Activated CD4-positive, alpha-beta T cell treated with anti-CD3 and anti-CD28 coated beads for 36 hours (primary cell): ENCODE measurements around the gene DOCK9. TPM values are rescaled to one million over a fixed set of nuclear protein-coding genes. Genes with fewer than 3 reads are reported as not detected.
A peak's percentile ranks its signal among the peaks of the same experiment; 100 is the strongest.

Source experiments
- ATAC-seq: fragments of 200-7000 bp; cut with Tn5 transposase; one replicate; pipeline ENCODE4 v1.10.0; 2021; ENCODE audit warnings: mild to moderate bottlenecking, moderate library complexity
- CTCF ChIA-PET: fragments of 350-600 bp; sonication (Branson Sonifier 250); formaldehyde crosslinking; loops from one replicate; lab custom pipeline; 2021; ENCODE audit warnings: antibody characterized with exemption; lab: Charles Lee
- POLR2A ChIA-PET: fragments of 350-600 bp; sonication (Branson Sonifier 250); formaldehyde crosslinking; loops from one replicate; lab custom pipeline; 2021; ENCODE audit warnings: antibody characterized with exemption, inconsistent platforms; lab: Charles Lee
- DNase-seq: peaks from one replicate; pipeline ENCODE4 v3.0.0-alpha.2; 2020
- H3K27ac Mint-ChIP-seq: one replicate; pipeline ENCODE4 v1.8.0; 2021; ENCODE audit warnings: mixed read lengths
- H3K27me3 Mint-ChIP-seq: one replicate; pipeline ENCODE4 v1.8.0; 2021; ENCODE audit warnings: mixed read lengths
- H3K36me3 Mint-ChIP-seq: one replicate; pipeline ENCODE4 v1.8.0; 2021; ENCODE audit warnings: low read depth, mixed read lengths
- H3K4me1 Mint-ChIP-seq: one replicate; pipeline ENCODE4 v1.8.0; 2021; ENCODE audit warnings: mixed read lengths
- H3K4me3 Mint-ChIP-seq: one replicate; pipeline ENCODE4 v1.8.0; 2021; ENCODE audit warnings: mild to moderate bottlenecking, moderate library complexity, mixed read lengths
- H3K9me3 Mint-ChIP-seq: one replicate; pipeline ENCODE4 v1.8.0; 2021; ENCODE audit warnings: low read depth, mixed read lengths
- intact Hi-C, 2 experiments: fragments of 100-400 bp; cut with DNase I in 1 of 2; cut with micrococcal nuclease in 1 of 2; formaldehyde crosslinking; loops; one replicate each; pipeline versions ENCODE4 v1.14.2 to v1.15.1; 2022 to 2024; cut with DNase I, micrococcal nuclease
- total RNA-seq, 2 experiments: library from RNA; stranded (reverse); gene quantifications; one replicate each; pipeline ENCODE4 v1.2.3, GENCODE V29; 2021

The DOCK9 gene
- total RNA-seq, 2 experiments from 2014 or later = 36.0 to 42.6 TPM

- no peak for DNase-seq
- no peak overlapping the region for H3K27ac Mint-ChIP-seq
- ChIA-PET CTCF (interaction anchor here (0.7 to 2.1 kb wide), 3 partner anchors 9 to 395 kb away, joined by 3 to 6 read pairs (median 3); no protein-coding TSS in a partner anchor), POLR2A (no interaction called here)
- H3K4me1 Mint-ChIP-seq = peaks cover 74% of the 10 kb centered on the region
- ATAC-seq = no peak
- H3K4me3 Mint-ChIP-seq = no peak overlapping the region
- no peaks in the 10 kb centered on the region for H3K27me3 Mint-ChIP-seq
- no peaks in the 10 kb centered on the region for H3K9me3 Mint-ChIP-seq
- H3K36me3 Mint-ChIP-seq = peaks cover 3% of the 10 kb centered on the region
- intact Hi-C loops = no loop called here
Measured at GRCh38 chr13:98986226-98986846, 8.5 kb upstream of the DOCK9 start.

DNA sequence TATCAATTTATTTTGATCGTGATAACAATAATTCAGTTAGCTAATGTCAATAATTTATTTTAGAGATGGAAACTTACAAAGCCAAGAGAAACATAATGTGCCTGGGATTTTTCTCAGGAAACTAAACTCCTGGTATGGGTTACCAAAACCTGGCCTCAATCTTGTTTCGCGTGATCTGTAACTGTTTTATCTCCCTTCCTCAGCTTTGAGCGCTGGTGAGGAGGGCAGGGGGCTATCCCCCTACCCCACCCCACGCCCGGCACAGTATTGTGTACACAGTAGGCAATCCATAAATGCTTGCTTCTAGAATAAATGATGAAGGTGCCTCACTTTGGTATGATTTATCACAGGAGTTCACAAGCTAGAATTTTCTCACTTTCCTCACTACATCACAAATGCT lies 7.7 kb upstream of the DOCK9 start:
- POLR2A ChIA-PET = no interaction called here

DNA sequence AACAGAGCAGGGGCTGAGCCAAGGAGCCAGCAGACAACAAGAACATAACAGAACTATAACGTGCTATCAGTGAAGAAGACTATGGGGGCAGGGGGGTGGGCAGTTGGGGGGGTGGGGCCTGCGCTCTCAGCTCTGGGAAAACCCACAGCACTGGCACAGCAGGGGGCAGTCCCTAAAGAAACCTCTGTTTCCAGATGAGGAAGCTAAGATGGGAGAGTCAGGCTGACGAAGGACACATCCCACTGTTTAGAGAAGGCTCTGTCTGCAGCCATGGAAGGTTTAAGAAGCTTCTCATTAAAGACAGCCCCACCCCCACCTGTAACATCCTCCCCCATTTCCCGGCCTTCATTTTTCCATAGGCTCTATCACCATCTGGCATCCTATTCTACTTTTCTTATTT lies 7.1 kb upstream of the DOCK9 start:
- Mint-ChIP-seq H3K4me1 (peaks cover 72% of the 10 kb centered on the region), H3K27me3 (no peaks in the 10 kb centered on the region), H3K9me3 (no peaks in the 10 kb centered on the region), H3K4me3 (no peak overlapping the region), H3K27ac (no peak overlapping the region), H3K36me3 (no peaks in the 10 kb centered on the region)
- DNase-seq (no peak), ATAC-seq (no peak)
- CTCF ChIA-PET = interaction anchor here (0.7 to 2.1 kb wide), 6 partner anchors 8 to 281 kb away, joined by 3 to 6 read pairs (median 3); no protein-coding TSS in a partner anchor
- POLR2A ChIA-PET = no interaction called here
- intact Hi-C loops = no loop called here

More for the DNA sequence above, 7.7 kb upstream of the DOCK9 start:
- Mint-ChIP-seq H3K36me3 (peaks cover under 1% of the 10 kb centered on the region), H3K9me3 (no peaks in the 10 kb centered on the region), H3K27ac (no peak overlapping the region), H3K4me1 (peaks cover 75% of the 10 kb centered on the region), H3K27me3 (no peaks in the 10 kb centered on the region), H3K4me3 (no peak overlapping the region)
- intact Hi-C loops = no loop called here
- CTCF ChIA-PET = interaction anchor here (0.7 to 2.1 kb wide), 6 partner anchors 9 to 280 kb away, joined by 3 to 6 read pairs (median 3); no protein-coding TSS in a partner anchor
- no peak for ATAC-seq
- no peak for DNase-seq

GRCh38 chr13:98984118-98984517 lies 6.3 kb upstream of the DOCK9 start:
- ATAC-seq = no peak
- peaks cover 64% of the 10 kb centered on the region for H3K4me1 Mint-ChIP-seq
- H3K4me3 Mint-ChIP-seq = no peak overlapping the region
- intact Hi-C loops = no loop called here
- H3K27me3 Mint-ChIP-seq = no peaks in the 10 kb centered on the region
- no peaks in the 10 kb centered on the region for H3K9me3 Mint-ChIP-seq
- H3K27ac Mint-ChIP-seq = no peak overlapping the region
- no peak for DNase-seq
- ChIA-PET POLR2A (no interaction called here), CTCF (interaction anchor here (1.0 kb wide), 2 partner anchors 12 to 49 kb away, joined by 4 read pairs; no protein-coding TSS in a partner anchor)
- no peaks in the 10 kb centered on the region for H3K36me3 Mint-ChIP-seq

GRCh38 chr13:98983182-98983581 lies 5.3 kb upstream of the DOCK9 start:
- ATAC-seq (no peak), DNase-seq (no peak)
- ChIA-PET CTCF (interaction anchor here (0.6 to 1.4 kb wide), 3 partner anchors 10 to 109 kb away, joined by 3 read pairs; no protein-coding TSS in a partner anchor), POLR2A (no interaction called here)
- peak overlapping the region; percentile 3 for H3K27ac Mint-ChIP-seq
- no peaks in the 10 kb centered on the region for H3K36me3 Mint-ChIP-seq
- intact Hi-C loops = no loop called here
- H3K4me3 Mint-ChIP-seq = no peak overlapping the region
- no peaks in the 10 kb centered on the region for H3K9me3 Mint-ChIP-seq
- no peaks in the 10 kb centered on the region for H3K27me3 Mint-ChIP-seq
- peaks cover 64% of the 10 kb centered on the region for H3K4me1 Mint-ChIP-seq

- Mint-ChIP-seq H3K27me3 (no peaks in the 10 kb centered on the region), H3K4me1 (peaks cover 76% of the 10 kb centered on the region), H3K36me3 (no peaks in the 10 kb centered on the region)
Measured at GRCh38 chr13:98981369-98982080, 3.7 kb upstream of the DOCK9 start.

GRCh38 chr13:98979012-98979660 lies 1.3 kb upstream of the DOCK9 start:
- no peak for ATAC-seq
- Mint-ChIP-seq H3K4me1 (peaks cover 78% of the 10 kb centered on the region), H3K27ac (no peak overlapping the region), H3K27me3 (no peaks in the 10 kb centered on the region), H3K9me3 (no peaks in the 10 kb centered on the region), H3K36me3 (no peaks in the 10 kb centered on the region), H3K4me3 (no peak overlapping the region)
- intact Hi-C loops = no loop called here
- DNase-seq = no peak
- POLR2A ChIA-PET = no interaction called here
- CTCF ChIA-PET = interaction anchor here (0.6 to 0.9 kb wide), 2 partner anchors 88 to 240 kb away, joined by 3 to 4 read pairs; no protein-coding TSS in a partner anchor

More at GRCh38 chr13:98981369-98982080, 3.7 kb upstream of the DOCK9 start:
- Mint-ChIP-seq H3K27ac (peak overlapping the region; percentile 73), H3K4me3 (no peak overlapping the region), H3K9me3 (no peaks in the 10 kb centered on the region)
- ATAC-seq (peak; percentile 59), DNase-seq (peak; percentile 24)
- ChIA-PET POLR2A (interaction anchor here (0.7 kb wide), 1 partner anchor 62 kb away, joined by 3 read pairs; no protein-coding TSS in a partner anchor), CTCF (interaction anchor here (0.5 to 1.4 kb wide), 6 partner anchors 26 to 115 kb away, joined by 3 to 5 read pairs (median 3); no protein-coding TSS in a partner anchor)
- intact Hi-C loops = no loop called here

DNA sequence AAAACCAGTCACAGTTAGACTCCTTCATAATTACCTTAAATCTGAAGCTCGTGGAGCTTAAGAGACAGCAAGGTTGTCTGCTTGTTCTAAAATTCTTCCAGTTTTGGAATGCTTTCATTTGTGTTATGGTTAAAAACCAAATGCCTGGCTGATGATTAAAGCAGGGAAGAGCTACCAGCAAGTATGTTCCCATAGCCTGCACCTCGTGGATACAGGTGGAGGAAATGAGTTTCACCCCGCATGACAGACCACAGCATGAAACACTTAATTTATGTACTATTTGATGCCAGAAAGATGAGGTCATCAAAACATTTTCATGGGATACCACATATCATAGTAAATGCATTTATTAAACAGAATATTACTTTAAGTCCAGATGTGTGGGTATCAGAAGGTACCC lies 416 bp upstream of the DOCK9 start:
- intact Hi-C loops = no loop called here
- ATAC-seq (no peak), DNase-seq (no peak)
- Mint-ChIP-seq H3K4me3 (no peak overlapping the region), H3K36me3 (no peaks in the 10 kb centered on the region), H3K27me3 (no peaks in the 10 kb centered on the region), H3K4me1 (peaks cover 78% of the 10 kb centered on the region), H3K9me3 (no peaks in the 10 kb centered on the region), H3K27ac (no peak overlapping the region)
- CTCF ChIA-PET = interaction anchor here (0.6 to 0.9 kb wide), 4 partner anchors 16 to 241 kb away, joined by 3 to 4 read pairs (median 4); no protein-coding TSS in a partner anchor
- POLR2A ChIA-PET = no interaction called here

DNA sequence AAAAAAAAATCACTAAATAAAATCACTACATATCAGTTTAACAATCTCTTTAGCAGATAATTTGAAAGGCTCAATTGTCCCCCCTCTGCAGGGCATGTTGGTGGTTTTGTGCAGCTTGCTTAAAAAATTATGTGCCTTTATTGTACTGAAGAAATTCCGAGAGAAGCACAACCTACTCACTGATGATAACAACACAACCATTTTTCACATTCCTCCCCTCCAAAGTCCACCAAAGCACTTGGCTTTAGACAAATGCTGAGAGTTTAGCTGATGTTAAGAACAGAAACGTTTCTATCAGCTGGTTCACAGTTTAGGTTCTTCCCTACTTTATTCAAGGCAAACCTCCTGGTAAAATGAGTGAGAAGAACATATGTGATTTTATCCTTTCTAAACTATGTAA lies 923 bp downstream of the DOCK9 start:
- H3K4me1 Mint-ChIP-seq = peaks cover 67% of the 10 kb centered on the region
- DNase-seq (no peak), ATAC-seq (no peak)
- H3K27me3 Mint-ChIP-seq = no peaks in the 10 kb centered on the region
- H3K9me3 Mint-ChIP-seq = no peaks in the 10 kb centered on the region
- H3K36me3 Mint-ChIP-seq = no peaks in the 10 kb centered on the region
- intact Hi-C loops = no loop called here
- CTCF ChIA-PET = interaction anchor here (0.7 to 1.8 kb wide), 3 partner anchors 9 to 318 kb away, joined by 3 to 6 read pairs (median 3); no protein-coding TSS in a partner anchor
- POLR2A ChIA-PET = no interaction called here
- no peak overlapping the region for H3K4me3 Mint-ChIP-seq
- no peak overlapping the region for H3K27ac Mint-ChIP-seq

DNA sequence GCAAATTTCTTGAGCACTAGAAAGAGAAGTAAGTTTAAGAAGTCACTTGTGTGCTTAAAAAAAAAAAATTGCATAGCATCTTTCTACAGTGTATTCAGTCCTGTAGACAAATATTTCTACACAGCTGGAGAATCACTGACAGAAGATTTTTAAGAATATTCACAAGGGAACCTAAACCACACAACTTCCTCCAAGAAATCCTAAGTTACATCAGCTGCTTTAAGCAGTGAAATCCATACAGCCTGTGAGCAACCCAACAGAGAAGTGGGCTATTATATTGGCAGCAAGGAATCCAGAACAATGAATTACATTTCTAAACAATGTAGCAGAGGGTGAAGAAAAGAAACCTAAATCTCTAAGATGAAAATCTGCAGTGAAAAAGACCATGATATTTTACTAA lies 1.5 kb downstream of the DOCK9 start:
- Mint-ChIP-seq H3K4me1 (peaks cover 63% of the 10 kb centered on the region), H3K9me3 (no peaks in the 10 kb centered on the region), H3K4me3 (no peak overlapping the region), H3K27me3 (no peaks in the 10 kb centered on the region), H3K27ac (peak overlapping the region; percentile 53), H3K36me3 (no peaks in the 10 kb centered on the region)
- ATAC-seq = no peak
- DNase-seq = no peak
- CTCF ChIA-PET = interaction anchor here (0.7 to 1.8 kb wide), 5 partner anchors 10 to 411 kb away, joined by 3 to 6 read pairs (median 4); no protein-coding TSS in a partner anchor
- POLR2A ChIA-PET = no interaction called here
- intact Hi-C loops = no loop called here

DNA sequence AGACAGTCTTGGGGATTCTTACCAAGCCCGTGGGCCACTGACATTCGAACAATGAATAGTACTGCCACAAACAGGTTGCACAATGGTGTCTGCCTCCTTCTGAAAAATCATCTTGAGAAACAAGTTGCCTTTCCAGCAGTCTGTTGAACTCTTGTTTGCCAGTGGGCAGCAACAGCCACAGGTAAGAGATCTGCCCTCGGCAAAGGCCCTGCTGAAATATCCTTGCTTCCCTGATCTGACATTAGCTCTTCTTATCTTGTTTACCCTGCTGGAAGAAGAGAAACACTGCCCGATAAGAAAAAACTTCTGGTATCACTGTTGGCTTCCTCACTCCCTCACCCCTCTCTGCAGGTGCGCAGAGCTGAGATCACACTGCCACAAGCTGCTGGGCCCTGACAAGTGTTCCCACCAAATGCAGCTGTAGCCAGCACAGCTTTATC lies 2.0 kb downstream of the DOCK9 start:
- Mint-ChIP-seq H3K9me3 (no peaks in the 10 kb centered on the region), H3K4me1 (peaks cover 62% of the 10 kb centered on the region), H3K27ac (peak overlapping the region; percentile 53), H3K36me3 (no peaks in the 10 kb centered on the region), H3K27me3 (no peaks in the 10 kb centered on the region), H3K4me3 (no peak overlapping the region)
- ATAC-seq (peak; percentile 42), DNase-seq (no peak)
- ChIA-PET CTCF (interaction anchor here (0.7 to 1.8 kb wide), 3 partner anchors 10 to 412 kb away, joined by 4 to 6 read pairs (median 6); no protein-coding TSS in a partner anchor), POLR2A (no interaction called here)
- intact Hi-C loops = no loop called here
